ENCODE data around the gene PEX11G.

Gene PEX11G

GRCh38 chr19:7521551-7522071, 32.8 kb upstream of the PEX11G start:
- no peak for DNase-seq (ENCODE audit: low spot score)
- TF ChIP-seq CTCF (IDR thresholded peaks at IDR 0.05; ENCODE audit: borderline replicate concordance, control extremely low read depth, extremely low read depth, insufficient read depth, missing control alignments): no peak
- in situ Hi-C loops (cut with MboI; ENCODE audit: low sequenced_read_pairs, unreplicated experiment): no loop called here

- DNase-seq (ENCODE audit: low spot score): no peak
- in situ Hi-C loops (cut with MboI; ENCODE audit: low sequenced_read_pairs, unreplicated experiment): no loop called here
- TF ChIP-seq CTCF (IDR thresholded peaks at IDR 0.05; ENCODE audit: borderline replicate concordance, control extremely low read depth, extremely low read depth, insufficient read depth, missing control alignments): no peak
Observed at GRCh38 chr19:7520131-7521051, 31.6 kb upstream of the PEX11G start.

- TF ChIP-seq CTCF (IDR thresholded peaks at IDR 0.05; ENCODE audit: borderline replicate concordance, control extremely low read depth, extremely low read depth, insufficient read depth, missing control alignments): no peak
- no peak for DNase-seq (ENCODE audit: low spot score)
- in situ Hi-C loops (cut with MboI; ENCODE audit: low sequenced_read_pairs, unreplicated experiment): no loop called here
Observed at GRCh38 chr19:7519361-7520130, 30.7 kb upstream of the PEX11G start.

GRCh38 chr19:7516878-7517277, 28.0 kb upstream of the PEX11G start:
- no peak for DNase-seq (ENCODE audit: low spot score)
- in situ Hi-C loops (cut with MboI; ENCODE audit: low sequenced_read_pairs, unreplicated experiment): no loop called here
- no peak for TF ChIP-seq CTCF (IDR thresholded peaks at IDR 0.05; ENCODE audit: borderline replicate concordance, control extremely low read depth, extremely low read depth, insufficient read depth, missing control alignments)

GRCh38 chr19:7516333-7516732, 27.5 kb upstream of the PEX11G start:
- TF ChIP-seq CTCF (IDR thresholded peaks at IDR 0.05; ENCODE audit: borderline replicate concordance, control extremely low read depth, extremely low read depth, insufficient read depth, missing control alignments): no peak
- in situ Hi-C loops (cut with MboI; ENCODE audit: low sequenced_read_pairs, unreplicated experiment): no loop called here
- DNase-seq (ENCODE audit: low spot score): no peak

GRCh38 chr19:7515645-7516151, 26.9 kb upstream of the PEX11G start, which contains the start of gene ZNF358:
ZNF358 (plus strand) TSS chr19:7516103; CDS start chr19:7519243, 3,140 bp downstream.
- in situ Hi-C loops (cut with MboI; ENCODE audit: low sequenced_read_pairs, unreplicated experiment): no loop called here
- DNase-seq (ENCODE audit: low spot score): peak; percentile 96
- TF ChIP-seq CTCF (IDR thresholded peaks at IDR 0.05; ENCODE audit: borderline replicate concordance, control extremely low read depth, extremely low read depth, insufficient read depth, missing control alignments): no peak
